ENCODE data around the gene NRBF2.

NRBF2 gene

DNA sequence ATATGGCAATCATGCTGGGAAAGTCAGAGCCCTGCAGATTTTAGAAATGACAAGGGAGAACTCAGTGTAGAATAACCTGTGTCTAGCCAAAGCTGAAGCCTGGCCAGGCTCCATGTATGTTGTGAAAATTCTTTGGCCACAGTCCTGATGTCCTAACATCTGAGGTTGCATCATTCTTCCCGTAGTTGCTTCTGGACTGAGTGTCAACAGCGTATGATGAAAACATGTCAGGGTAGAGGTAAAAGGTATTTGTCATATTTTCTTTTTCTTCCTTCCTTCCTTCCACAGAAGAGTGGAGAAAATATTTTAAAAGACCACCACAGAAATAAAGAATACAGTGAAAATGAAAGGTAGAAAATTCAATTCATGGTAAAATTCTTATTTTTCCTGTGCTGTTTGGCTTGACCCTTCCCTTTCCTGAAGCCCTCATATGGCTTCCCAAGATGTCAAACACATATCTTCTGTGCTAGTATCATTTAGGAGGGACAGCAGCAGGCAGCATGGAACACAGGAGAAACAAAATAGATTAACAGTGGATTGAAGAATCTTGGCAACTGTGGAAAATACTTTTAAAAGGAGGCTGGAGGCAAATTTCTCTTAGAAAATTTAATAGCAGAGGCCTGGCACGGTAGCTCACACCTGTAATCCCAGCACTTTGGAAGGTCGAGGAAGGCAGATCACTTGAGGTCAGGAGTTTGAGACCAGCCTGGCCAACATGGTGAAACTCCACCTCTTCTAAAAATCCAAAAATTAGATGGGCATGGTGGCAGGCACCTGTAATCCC lies 18.9 kb upstream of the NRBF2 start:
- no peak for TF ChIP-seq GATA3 (IDR thresholded peaks at IDR 0.05; ENCODE audit: low read depth, low read length)
- no peak for TF ChIP-seq GATA2 (IDR thresholded peaks at IDR 0.05; ENCODE audit: low read depth, low read length)

DNA sequence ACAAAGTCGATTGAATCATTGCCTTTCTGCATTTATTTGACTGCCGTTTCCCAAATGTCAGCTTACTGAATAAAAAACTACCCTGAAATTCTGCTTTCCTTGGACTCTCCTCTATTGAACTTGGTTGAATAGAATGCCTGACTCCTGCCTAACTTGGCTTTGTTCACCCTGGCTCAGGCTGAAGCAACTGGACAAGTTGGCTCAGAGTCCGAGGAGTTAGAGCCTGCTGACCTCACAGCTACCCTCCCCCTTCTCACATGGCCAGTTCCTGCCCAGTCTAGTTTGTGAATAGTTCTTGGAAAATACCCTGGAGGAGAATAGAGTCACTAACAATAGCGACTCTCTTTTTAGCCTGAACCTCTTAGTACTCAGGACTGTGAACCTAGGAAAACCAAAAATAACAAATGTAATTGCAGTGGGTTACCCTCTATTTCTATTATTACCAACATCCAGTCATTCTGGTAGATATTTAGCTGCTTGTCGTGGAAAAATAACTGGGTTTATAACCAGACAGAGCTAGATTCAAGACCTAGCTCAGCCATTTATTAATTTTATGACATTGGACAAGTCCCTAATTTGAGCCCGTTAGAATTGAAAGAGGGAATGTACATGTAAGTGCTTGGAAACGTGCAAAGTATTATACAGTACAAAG lies 17.3 kb upstream of the NRBF2 start:
- TF ChIP-seq GATA3 (IDR thresholded peaks at IDR 0.05; ENCODE audit: low read depth, low read length) (no peak), GATA2 (IDR thresholded peaks at IDR 0.05; ENCODE audit: low read depth, low read length) (no peak)

DNA sequence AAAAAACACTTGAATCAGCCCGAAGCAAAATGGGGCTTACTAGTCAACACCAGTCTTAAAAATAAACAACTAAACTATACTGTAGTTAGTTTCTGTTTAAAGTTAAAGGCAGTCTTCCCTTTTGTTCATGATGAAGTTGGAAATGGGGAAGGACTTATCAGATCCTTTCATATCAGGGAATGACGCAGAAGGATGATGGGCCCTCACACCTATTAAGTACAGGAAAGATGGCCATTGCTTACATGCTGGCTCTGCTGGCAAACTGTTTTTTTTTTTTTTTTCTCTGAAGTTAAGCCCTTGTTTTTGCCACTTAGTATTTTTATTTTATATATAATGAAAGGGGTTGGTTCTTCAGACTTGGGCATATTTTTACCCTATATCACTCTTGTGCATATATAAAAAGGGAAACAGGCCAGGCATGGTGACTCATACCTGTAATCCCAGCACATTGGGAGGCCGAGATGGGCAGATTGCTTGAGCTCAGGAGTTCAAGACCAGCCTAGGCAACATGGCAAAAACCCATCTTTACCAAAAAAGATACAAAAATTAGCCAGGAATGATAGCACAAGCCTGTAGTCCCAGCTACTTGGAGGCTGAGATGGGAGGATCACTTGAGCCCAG lies 16.6 kb upstream of the NRBF2 start:
- TF ChIP-seq GATA3 (IDR thresholded peaks at IDR 0.05; ENCODE audit: low read depth, low read length), result no peak
- TF ChIP-seq GATA2 (IDR thresholded peaks at IDR 0.05; ENCODE audit: low read depth, low read length), result no peak

DNA sequence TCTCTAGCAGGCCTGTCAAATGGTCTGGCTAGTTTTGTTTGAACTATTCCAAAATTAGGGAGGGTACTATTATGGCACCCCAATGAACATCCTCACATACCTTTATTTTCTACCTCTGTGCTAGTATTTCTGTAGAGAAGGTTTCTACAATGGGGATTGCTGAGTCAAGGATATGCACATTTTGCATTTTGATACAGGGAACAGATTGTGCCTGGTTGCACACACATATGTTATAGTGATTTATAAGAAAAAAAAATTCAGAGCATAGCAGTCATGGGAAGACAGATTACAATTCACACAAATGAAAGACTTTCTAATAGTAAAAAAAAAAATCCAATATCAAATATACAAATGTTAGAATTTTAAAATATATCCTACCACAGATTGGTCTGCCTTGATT lies 14.1 kb upstream of the NRBF2 start:
- TF ChIP-seq GATA2 (IDR thresholded peaks at IDR 0.05; ENCODE audit: low read depth, low read length), result no peak
- no peak for TF ChIP-seq GATA3 (IDR thresholded peaks at IDR 0.05; ENCODE audit: low read depth, low read length)

DNA sequence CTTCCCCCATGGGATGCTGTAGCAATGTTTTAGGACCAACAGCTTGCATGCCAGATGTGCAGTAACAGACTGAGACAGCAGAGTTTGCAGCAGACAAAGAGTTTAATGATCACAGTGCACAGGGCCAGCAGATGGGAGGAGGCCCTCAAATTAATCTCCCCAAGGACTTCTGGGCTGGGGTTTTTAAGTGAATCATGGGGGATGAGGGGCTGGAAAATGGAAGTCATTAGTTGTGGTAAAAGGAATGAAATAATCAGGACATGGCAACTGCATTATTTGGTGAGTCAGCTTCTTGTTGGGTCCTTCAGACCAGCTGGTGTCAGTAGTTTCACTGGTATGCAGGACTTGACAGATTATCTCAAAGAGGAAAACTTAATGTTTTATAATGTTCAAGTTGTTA lies 12.6 kb upstream of the NRBF2 start:
- TF ChIP-seq GATA2 (IDR thresholded peaks at IDR 0.05; ENCODE audit: low read depth, low read length) (no peak), GATA3 (IDR thresholded peaks at IDR 0.05; ENCODE audit: low read depth, low read length) (no peak)

DNA sequence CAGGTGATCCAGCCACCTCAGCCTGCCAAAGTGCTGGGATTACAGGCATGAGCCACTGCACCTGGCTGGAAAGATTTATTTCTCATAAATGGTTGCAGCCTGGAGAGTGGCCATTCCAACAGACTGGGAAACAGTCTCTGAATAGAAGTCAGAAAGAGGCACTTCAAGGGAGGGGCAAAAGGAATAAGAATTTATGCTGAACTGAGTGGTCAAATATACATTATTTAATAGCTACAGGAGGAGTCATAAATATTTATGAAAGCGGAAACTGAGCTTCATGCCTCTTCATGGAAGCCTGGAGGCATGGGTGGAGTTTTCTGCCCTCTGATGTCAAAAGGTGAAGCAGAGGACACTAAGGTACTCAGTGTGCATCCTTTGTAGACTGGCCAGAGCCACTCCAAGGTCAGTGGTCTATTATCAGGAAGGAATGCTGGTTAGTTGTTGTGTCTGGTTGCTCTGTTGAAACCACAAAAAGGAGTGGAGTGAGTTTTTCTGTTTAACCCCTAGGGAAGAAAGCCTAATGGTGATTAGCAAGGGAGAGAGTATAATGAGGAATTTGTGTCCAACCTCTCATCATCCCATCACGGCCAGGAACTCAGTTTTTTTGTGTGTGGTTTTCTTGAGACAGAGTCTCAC lies 9.3 kb upstream of the NRBF2 start:
- TF ChIP-seq GATA2 (IDR thresholded peaks at IDR 0.05; ENCODE audit: low read depth, low read length) (no peak), GATA3 (IDR thresholded peaks at IDR 0.05; ENCODE audit: low read depth, low read length) (no peak)

DNA sequence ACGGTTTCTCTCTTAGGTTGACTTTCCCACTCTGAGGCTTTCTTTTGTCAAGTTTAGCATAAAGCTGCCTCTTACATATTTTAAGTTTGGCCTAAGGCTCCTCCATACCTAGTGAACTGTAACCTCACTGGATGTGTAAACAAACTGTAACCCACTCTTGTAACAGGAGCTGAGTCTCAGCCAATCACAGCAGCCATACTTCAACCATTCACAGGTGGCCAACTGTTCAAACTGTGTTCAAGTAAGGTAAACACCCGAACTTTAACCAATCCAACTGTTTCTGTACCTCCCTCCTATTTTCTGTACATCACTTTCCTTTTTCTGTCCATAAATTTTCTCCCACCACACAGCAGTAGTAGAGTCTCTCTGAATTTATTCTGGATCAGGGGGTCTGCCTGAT lies 7.7 kb upstream of the NRBF2 start:
- TF ChIP-seq GATA3 (IDR thresholded peaks at IDR 0.05; ENCODE audit: low read depth, low read length) (no peak), GATA2 (IDR thresholded peaks at IDR 0.05; ENCODE audit: low read depth, low read length) (no peak)

DNA sequence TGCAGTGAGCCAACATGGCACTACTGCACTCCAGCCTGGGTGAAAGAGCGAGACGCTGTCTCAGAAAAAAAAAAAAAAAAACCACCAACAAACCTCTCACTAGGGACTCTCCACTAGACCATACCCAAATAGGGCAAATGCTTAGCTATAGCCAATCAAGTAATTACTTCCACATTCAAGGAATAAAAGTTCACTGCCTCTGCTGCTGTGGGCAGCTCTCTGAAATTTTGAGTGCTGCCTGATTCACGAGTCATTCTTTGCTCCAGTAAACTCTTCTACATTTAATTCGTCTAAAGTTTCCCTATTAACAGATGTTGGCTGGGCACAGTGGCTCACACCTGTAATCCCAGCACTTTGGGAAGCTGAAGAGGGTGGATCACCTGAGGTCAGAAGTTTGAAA lies 4.7 kb upstream of the NRBF2 start:
- TF ChIP-seq GATA3 (IDR thresholded peaks at IDR 0.05; ENCODE audit: low read depth, low read length), result no peak
- no peak for TF ChIP-seq GATA2 (IDR thresholded peaks at IDR 0.05; ENCODE audit: low read depth, low read length)

DNA sequence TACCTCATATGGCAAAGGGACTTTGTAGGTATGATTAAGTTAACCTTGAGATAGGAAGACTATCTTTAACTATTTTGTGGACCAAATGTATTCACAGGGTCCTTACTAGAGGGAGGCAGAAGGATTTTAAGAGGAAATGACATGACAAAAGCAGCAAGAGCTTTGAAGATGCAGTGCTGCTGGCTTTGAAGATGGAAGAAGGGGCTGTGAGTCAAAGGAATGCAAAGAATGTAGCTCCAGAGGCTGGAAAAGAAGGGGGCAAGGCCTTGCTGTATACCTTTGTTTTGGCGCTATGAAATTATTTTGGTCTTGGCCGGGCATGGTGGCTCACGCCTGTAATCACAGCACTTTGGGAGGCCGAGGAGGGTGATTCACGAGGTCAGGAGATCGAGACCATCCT lies 3.2 kb upstream of the NRBF2 start:
- TF ChIP-seq GATA3 (IDR thresholded peaks at IDR 0.05; ENCODE audit: low read depth, low read length) (no peak), GATA2 (IDR thresholded peaks at IDR 0.05; ENCODE audit: low read depth, low read length) (no peak)

DNA sequence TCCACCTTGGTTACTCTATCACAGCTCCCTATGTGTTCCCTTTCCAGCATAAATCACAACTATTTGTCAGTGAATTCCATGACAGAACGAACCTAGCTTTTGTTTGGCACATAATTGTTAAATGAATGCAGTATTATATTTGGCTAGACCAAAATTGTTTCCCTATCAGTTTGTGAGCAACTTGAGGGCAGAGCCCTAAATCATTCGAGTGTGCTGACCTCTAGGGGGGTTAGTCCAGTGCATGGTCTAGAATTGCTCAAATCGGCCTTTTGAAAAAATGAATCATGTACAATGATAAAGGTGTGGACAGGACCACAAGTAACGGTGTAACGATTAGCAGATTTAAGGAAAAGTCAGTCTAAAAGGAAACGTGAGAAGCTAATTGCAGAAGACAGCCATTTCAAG lies 475 bp upstream of the NRBF2 start:
- TF ChIP-seq GATA2 (IDR thresholded peaks at IDR 0.05; ENCODE audit: low read depth, low read length) (no peak), GATA3 (IDR thresholded peaks at IDR 0.05; ENCODE audit: low read depth, low read length) (no peak)

DNA sequence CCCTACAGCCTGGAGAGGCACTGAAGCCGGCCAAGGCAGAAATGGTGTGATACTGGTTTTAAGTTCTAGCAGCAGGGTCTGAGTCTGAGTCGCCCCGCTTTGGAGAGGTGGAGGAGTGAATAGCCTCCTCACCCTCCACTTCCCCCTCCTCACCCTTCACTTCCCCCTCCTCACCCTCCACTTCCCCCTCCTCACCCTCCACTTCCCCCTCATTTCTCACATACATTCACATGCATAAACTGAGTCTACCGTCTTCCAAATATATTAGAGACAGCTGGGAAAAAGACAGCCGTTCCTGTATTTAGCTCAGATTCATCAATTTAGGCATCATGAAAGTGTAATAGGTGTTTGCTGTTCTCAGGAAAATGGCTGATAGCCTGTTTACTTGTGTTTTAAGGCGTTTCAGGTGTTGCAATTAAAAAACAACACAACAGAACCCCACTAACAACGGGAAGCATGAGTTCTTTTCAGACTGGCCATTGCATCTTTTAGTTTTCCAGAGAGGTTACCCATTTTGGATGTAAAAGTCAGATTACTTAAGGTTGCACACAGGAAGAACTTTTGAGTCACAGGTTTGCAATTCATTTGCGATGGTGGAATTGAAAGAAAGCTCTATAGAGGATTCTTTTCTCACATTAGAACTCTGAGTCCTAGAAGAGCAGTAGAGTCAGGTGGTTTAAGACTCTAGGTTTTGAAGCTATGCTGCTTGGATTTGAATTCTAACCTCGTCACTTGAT lies 861 bp downstream of the NRBF2 start:
- TF ChIP-seq GATA3 (IDR thresholded peaks at IDR 0.05; ENCODE audit: low read depth, low read length), result no peak
- no peak for TF ChIP-seq GATA2 (IDR thresholded peaks at IDR 0.05; ENCODE audit: low read depth, low read length)

DNA sequence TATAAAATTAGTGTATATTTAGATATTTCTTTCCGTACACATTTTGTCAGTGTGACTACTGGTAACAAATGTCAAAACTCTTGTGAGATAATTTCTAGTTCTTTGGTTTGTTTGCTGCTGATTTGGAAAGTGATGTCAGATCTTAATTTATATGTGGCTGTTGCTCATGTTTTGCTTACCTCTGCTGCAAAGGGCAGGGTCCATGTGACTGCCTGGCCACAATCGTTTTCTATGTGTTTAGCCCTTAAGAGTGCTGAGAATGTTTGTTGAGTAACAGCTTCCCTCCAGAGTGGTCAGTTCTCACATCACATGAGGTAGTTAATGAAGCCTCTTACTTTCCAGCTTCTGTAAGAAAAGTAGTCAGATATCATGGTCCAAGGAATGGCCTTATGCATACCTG lies 4.2 kb downstream of the NRBF2 start:
- no peak for TF ChIP-seq GATA3 (IDR thresholded peaks at IDR 0.05; ENCODE audit: low read depth, low read length)
- no peak for TF ChIP-seq GATA2 (IDR thresholded peaks at IDR 0.05; ENCODE audit: low read depth, low read length)

DNA sequence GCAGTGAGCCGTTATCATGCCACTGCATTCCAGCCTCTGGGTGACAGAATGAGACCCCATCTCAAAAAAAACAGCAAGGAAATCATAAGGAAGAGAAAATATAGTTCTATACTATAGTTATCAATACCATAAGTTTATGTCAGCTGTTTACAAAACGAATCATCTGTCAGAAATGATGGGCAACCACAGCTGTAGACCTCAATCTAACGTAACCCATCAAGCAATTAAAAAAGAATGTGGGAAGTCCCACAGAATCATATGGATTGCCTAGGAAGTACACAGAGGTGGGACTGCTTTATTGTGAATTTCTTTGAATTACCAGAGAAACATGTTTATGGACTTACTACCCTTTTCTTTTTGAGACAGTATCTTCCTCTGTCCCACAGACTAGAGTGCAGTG lies 6.9 kb downstream of the NRBF2 start:
- TF ChIP-seq GATA3 (IDR thresholded peaks at IDR 0.05; ENCODE audit: low read depth, low read length) (no peak), GATA2 (IDR thresholded peaks at IDR 0.05; ENCODE audit: low read depth, low read length) (no peak)

DNA sequence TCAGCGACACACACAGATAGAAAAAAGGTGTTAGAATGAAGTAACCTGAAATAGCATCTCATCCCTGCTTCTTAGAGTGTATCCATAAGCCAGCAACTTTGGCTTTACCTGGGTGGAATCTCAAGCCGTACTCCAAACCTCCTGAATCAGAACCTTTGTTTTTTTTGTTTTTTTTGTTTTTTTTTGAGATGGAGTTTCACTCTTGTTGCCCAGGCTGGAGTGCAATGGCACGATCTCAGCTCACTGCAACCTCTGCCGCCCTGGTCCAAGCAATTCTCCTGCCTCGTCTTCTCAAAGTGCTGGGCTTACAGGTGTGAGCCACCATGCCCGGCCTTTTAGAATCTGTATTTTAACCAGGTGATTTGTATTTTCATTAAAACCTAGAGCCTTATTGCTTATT lies 9.0 kb downstream of the NRBF2 start:
- TF ChIP-seq GATA3 (IDR thresholded peaks at IDR 0.05; ENCODE audit: low read depth, low read length), result no peak
- TF ChIP-seq GATA2 (IDR thresholded peaks at IDR 0.05; ENCODE audit: low read depth, low read length), result no peak

Data from SH-SY5Y (cell line).